ENCODE data around the gene BAZ1A.
"Not testable (repeated sequence)": the region's sequence is repeated elsewhere in the genome, so short reads cannot be mapped to it uniquely, and the experiment has no call there.

BAZ1A gene

DNA sequence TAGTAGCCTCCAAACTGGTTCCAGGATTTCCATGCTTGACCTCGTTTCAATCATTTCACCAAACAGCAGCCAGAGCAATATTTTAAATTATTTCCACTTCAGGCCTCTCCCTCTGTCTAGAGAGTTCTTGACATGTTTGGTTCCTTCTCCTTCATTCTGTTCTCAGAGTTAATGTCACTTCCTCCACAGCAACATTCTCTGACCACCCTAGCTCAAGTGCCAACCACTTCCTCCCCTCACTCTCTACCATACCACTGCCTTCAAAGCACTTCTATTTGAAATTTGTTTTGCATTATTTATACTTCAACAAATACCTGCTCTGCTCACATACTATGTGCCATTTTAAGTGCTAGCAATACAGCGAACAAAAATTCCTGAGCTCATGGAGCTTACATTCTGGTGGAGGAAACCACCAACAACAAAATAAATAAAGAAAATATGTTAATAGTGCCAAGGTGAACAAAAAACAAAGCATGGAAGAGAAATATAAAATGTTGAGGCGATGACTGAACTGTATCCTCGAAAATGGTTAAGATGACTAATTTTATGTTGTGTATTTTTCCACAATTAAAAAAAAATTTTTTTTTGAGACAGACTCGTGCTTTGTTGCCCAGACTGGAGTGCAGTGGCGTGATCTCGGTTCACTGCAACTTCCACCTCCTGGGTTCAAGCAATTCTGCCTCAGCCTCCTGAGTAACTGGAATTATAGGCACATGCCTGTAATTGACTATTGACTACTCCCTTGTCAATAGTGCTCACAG is 17.3 kb downstream of the BAZ1A start:
- no peak for DNase-seq (ENCODE audit: low read depth in 2 of 3, low spot score in 2 of 3)

GRCh38 chr14:34853041-34853440 is 22.1 kb downstream of the BAZ1A start:
- no peak for DNase-seq (ENCODE audit: low read depth in 2 of 3, low spot score in 2 of 3)

DNA sequence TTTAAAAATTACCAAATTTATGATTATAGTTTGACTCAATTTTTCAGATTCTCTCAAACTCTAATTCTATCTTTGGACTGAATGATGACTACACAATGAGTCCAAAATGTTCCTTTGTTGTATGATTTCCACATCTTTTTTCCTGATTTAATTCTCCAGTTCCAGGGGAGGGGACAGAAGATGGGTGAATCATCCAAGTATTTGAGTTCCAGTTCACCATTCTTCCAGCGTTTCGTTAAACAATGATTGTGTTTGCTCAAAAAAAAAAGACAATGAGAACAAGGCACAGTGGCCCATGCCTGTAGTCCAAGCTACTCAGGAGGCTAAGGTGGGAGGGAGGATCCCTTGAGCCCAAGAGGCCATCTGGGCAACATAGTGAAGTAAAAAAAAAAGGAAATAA is 23.8 kb downstream of the BAZ1A start:
- no peak for DNase-seq (ENCODE audit: low read depth in 2 of 3, low spot score in 2 of 3)

DNA sequence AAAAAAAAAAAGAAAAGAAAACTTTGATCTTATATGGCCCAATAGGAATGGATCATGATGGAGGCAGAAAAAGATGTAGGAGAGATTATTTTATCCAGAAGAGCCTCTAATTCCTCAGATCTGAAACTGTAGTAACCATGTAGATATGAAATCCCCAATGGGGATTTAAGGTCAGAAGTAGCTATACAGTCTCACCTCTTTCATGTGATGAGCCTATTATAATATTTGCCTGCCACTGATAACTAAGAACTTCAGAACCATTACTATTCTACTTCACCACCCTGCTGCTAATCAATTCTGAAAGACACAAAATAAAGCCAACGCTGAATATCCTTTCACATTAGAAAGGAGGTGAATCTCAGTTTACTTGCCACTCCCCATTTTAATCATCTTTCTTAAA is 29.3 kb downstream of the BAZ1A start:
- DNase-seq (ENCODE audit: low read depth in 2 of 3, low spot score in 2 of 3): no peak

DNA sequence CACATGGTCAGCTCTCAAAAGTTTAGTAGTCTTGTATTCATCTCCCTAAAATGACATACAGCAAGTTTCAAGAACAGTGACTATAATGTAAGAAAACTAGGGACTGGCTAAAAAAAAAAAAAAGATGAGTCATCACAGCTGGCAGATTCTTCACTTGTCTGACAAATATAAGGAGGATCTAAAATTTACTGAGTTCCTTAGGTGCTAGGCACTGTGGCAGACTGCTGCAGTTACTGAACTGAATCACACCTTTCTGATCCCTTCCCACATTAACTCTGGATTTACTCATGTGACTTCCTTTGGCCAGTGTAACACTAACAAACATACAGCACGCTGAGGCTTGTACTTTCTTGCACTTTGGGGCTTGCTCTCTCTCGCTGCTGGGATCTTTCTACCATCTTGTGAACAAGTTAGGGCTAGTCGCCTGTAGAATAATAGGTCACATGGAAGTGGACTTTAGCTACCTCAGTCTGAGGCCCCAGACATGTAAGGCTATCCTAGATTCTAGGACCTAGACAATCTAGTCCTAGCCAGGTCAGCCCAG is 32.1 kb downstream of the BAZ1A start:
- DNase-seq (ENCODE audit: low read depth in 2 of 3, low spot score in 2 of 3): no peak

GRCh38 chr14:34837801-34838322 is 37.3 kb downstream of the BAZ1A start:
- DNase-seq (ENCODE audit: low read depth in 2 of 3, low spot score in 2 of 3): no peak

- no peak for DNase-seq (ENCODE audit: low read depth in 2 of 3, low spot score in 2 of 3)
Measured at GRCh38 chr14:34835312-34835711, 39.8 kb downstream of the BAZ1A start.

GRCh38 chr14:34833549-34834523 is 41.3 kb downstream of the BAZ1A start:
- DNase-seq (ENCODE audit: low read depth in 2 of 3, low spot score in 2 of 3): no peak

GRCh38 chr14:34826661-34827060 is 48.5 kb downstream of the BAZ1A start:
- no peak for DNase-seq (ENCODE audit: low read depth in 2 of 3, low spot score in 2 of 3)

- DNase-seq (ENCODE audit: low read depth in 2 of 3, low spot score in 2 of 3): no peak
Measured at GRCh38 chr14:34824826-34825225, 50.3 kb downstream of the BAZ1A start.

- no peak for DNase-seq (ENCODE audit: low read depth in 2 of 3, low spot score in 2 of 3)
Measured at GRCh38 chr14:34824256-34824655, 50.9 kb downstream of the BAZ1A start.

GRCh38 chr14:34817768-34818167 is 57.4 kb downstream of the BAZ1A start:
- no peak for DNase-seq (ENCODE audit: low read depth in 2 of 3, low spot score in 2 of 3)

DNA sequence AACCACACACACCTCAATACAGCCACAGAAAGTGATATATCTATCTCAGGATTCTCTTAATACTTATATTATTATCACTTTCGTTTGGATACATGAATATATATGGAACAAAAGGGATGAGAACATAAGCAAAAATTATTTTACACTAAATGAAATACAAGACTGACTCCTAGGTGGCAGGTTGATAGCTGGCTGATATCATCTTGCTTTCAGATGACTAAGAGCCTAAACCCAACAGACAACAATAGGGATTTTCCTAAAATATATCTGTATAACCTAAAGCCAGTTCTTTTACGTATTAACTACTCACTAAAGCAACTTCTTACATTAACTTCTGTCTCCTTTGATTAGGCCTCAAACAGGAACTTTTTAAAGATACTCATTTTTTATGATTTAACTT is 65.1 kb downstream of the BAZ1A start:
- no peak for DNase-seq (ENCODE audit: low read depth in 2 of 3, low spot score in 2 of 3)

DNA sequence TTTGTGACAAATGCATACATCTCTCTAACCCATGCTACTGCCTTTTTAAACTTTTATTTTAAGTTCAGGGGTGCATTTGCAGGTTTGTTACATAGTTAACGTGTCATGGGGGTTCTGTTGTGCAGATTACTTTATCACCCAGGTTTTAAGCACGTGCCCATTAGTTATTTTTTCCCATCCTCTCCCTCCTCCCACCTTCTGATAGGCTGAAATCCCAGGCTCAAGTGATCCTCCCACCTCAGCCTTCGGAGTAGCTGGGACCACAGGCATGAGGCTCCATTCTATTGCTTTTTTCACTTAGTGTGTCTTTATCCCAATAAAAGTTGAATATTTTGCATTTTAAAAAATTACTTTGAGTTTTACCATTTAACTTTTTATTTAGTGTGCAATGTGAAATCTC is 68.9 kb downstream of the BAZ1A start:
- no peak for DNase-seq (ENCODE audit: low read depth in 2 of 3, low spot score in 2 of 3)

GRCh38 chr14:34804933-34805332 is 70.2 kb downstream of the BAZ1A start:
- no peak for DNase-seq (ENCODE audit: low read depth in 2 of 3, low spot score in 2 of 3)

- DNase-seq (ENCODE audit: low read depth in 2 of 3, low spot score in 2 of 3): not testable (repeated sequence)
Measured at GRCh38 chr14:34798861-34799260, 76.3 kb downstream of the BAZ1A start.

DNA sequence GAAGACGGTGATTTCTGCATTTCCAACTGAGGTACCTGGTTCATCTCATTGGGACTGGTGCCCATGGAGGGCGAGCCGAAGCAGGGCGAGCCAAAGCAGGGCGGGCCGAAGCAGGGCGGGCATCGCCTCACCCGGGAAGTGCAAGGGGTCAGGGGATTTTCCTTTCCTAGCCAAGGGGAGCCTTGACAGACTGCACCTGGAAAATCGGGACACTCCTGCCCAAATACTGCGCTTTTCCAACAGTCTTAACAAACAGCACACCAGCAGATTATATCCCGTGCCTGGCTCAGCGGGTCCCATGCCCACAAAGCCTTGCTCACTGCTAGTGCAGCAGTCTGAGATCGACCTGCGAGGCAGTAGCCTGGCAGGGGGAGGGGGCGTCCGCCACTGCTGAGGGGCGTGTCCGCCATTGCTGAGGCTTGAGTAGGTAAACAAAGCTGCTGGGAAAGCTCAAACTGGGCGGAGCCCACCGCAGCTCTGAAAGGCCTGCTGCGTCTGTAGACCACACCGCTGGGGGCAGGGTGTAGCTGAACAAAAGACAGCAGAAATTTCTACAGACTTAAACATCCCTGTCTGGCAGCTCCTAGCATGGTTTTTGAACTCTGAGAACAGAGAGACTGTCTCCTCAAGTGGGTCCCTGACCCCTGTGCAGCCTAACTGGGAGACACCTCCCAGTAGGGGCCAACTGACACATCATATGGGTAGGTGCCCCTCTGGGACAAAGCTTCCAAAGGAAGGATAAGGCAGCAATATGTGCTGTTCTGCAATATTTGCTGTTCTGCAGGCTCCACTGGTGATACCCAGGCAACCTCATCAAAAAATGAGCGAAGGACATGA is 77.2 kb downstream of the BAZ1A start:
- DNase-seq (ENCODE audit: low read depth in 2 of 3, low spot score in 2 of 3): no peak

GRCh38 chr14:34796902-34797301 is 78.3 kb downstream of the BAZ1A start:
- DNase-seq (ENCODE audit: low read depth in 2 of 3, low spot score in 2 of 3): no peak

GRCh38 chr14:34794941-34795340 is 80.2 kb downstream of the BAZ1A start:
- no peak for DNase-seq (ENCODE audit: low read depth in 2 of 3, low spot score in 2 of 3)

- no peak for DNase-seq (ENCODE audit: low read depth in 2 of 3, low spot score in 2 of 3)
Measured at GRCh38 chr14:34794217-34794616, 80.9 kb downstream of the BAZ1A start.

DNA sequence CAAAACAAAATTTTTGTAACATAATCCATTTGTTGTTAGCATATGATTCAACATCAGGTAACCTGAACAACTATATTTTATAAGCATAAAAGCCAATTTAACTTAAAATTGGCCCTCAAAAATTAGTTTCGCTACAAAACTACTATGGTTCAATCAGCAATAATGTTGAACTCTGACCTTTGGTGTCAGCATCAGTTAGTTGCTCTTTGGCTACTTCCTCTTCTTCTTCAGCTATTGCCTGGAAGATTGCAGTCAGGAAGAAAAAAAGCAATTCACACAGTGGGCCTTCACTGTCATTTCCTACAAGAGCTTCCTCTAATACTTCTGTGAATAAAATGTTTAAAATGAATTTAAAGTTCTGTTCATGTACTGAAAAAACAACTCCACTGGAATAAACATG is 82.6 kb downstream of the BAZ1A start:
- DNase-seq (ENCODE audit: low read depth in 2 of 3, low spot score in 2 of 3): no peak
